Measurements from ENCODE around the gene CACNA2D3.

CACNA2D3 gene

DNA sequence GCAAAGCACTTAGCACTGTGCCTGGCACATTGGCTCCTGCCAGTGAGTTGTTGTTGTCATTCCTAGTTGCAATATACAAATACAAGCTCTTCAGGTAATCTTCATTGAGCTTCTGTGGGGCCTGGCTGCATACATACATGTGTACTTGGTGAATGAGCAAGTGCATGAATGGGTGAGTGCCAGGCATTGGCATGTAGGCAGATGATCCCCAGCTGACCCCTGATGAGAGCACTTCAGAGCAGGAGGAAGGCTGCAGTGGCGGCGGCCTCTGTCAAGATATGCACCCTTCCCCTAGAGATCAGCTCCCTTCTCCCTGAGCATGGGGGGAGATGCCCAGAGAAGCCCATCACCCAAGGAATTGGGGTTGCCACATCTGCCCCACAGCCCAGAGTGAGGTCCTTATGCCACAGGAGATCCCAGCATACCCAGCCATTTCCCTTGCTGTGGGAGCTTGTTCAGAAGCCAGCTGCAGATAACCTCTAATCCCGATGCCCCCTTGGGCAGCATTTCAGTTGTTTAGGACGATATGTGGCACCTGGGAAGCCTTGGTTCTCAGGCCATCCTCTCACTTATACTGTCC, 8.8 kb downstream of the CACNA2D3 start:
- DNase-seq = no peak

- DNase-seq = no peak
Observed at GRCh38 chr3:54131890-54132289, 9.5 kb downstream of the CACNA2D3 start.

GRCh38 chr3:54132685-54133084, 10.3 kb downstream of the CACNA2D3 start:
- DNase-seq = no peak

GRCh38 chr3:54133196-54133595, 10.8 kb downstream of the CACNA2D3 start:
- DNase-seq = no peak

- no peak for DNase-seq
Observed at GRCh38 chr3:54134155-54134554, 11.8 kb downstream of the CACNA2D3 start.

GRCh38 chr3:54134713-54135112, 12.4 kb downstream of the CACNA2D3 start:
- DNase-seq = no peak

GRCh38 chr3:54137311-54137710, 15.0 kb downstream of the CACNA2D3 start:
- no peak for DNase-seq

DNA sequence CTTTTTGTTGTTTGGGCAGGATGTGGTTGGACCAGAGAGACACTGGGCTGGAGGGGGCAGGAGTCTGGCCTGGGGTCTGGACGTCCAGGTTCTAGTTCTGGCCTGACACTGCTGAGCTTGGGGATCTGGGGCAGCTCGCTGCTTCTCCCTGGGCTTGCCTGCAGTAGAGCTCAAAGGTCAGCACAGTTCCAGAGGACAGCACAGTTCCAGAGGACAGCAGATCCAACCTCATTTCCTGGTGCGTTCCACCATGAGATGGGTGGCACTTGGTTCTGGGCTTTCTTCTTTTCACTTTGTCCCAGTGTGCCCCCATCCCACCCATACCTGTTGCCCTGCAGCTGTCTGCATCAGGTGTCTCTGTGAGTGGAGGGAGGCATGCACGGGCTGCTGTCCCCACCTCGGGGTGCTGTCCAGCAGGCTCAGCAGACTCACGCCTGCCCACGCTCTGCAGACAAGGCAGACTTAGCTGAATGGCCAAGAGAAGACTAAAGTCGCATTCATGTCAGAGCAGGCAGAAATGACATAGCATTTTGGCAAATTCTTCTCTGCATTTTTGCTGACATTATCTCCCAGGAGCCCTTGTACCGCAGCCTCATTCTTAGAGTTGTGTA, 16.7 kb downstream of the CACNA2D3 start:
- no peak for DNase-seq

GRCh38 chr3:54139630-54140029, 17.3 kb downstream of the CACNA2D3 start:
- no peak for DNase-seq

- DNase-seq = no peak
Observed at GRCh38 chr3:54144284-54144683, 21.9 kb downstream of the CACNA2D3 start.

GRCh38 chr3:54146506-54147239, 24.3 kb downstream of the CACNA2D3 start:
- DNase-seq = no peak

GRCh38 chr3:54150864-54151467, 28.6 kb downstream of the CACNA2D3 start:
- DNase-seq = no peak

DNA sequence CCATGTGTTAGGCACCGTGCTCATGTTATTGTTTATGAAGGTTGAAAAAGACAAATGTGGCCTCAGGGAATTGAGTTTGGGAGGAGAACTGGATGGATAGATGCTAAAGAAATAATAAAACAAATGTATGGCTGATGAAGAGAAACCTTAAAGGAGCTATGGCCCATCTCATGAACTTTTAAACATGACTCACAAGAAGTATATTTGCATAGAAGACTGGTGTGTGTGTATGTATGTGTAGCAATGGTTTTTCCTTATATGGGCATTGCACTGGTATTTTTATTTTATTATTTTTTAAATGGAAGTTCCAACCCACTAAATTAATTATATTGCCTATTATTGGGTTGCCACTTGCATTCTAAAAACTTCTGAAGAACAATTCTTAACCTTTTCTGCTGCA, 31.1 kb downstream of the CACNA2D3 start:
- no peak for DNase-seq

DNA sequence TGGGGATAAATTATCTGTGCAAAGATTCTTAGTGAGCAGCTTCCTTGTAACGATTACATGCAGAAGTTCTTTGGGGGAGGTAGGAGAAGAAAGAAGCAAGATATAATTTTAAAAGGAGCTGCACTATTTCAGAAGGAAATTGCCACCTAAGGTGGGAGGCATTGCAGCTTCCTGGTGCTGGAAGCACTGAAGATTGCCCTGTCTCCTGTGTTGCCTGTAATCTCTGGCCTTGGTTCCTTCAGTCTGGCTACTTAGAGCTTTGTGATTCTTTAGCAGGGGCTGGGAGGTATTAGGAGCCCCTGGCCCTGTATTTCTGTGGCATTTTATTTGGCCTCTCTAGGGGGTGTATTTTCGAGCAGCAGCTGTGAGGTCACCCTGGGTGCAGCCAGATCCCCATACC, 35.5 kb downstream of the CACNA2D3 start:
- no peak for DNase-seq

DNA sequence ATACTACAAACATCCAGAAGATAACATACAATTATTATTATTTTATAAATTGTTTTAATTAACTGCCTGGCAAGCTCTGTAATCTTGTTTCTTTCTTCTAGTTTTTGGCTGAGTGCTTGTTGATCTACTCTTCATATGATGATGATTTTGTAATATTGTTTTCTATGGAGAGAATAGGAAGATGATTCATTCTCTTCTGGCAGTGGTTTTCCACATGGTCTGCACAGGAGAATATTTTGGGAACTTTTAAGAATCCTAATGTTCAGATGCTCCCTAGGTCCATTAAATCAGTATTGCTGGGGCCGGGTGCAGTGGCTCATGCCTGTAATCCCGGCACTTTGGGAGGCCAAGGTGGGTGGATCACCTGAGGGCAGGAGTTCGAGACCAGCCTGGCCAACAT, 37.6 kb downstream of the CACNA2D3 start:
- no peak for DNase-seq

DNA sequence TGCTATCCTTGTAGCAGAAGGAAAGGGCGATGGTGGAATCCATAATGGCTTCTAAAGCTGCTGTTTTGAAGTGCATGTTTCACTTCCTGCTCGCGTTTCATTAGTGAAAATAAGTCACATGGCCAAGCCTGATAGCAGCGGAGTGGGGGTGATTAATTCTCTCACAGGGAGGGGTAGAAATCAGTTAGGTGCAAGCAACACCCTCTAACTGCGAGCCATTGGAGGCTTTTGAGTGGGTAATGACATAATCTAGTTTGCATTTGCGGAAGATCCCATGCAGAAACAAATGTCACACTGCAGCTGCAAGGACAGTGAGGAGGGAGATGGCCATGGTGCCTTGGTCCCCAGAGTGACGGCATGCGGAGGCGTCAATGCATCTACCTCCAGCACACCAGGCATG, 41.1 kb downstream of the CACNA2D3 start:
- DNase-seq = no peak

- DNase-seq = no peak
Observed at GRCh38 chr3:54164192-54164975, 42.0 kb downstream of the CACNA2D3 start.

- no peak for DNase-seq
Observed at GRCh38 chr3:54165865-54166264, 43.5 kb downstream of the CACNA2D3 start.

DNA sequence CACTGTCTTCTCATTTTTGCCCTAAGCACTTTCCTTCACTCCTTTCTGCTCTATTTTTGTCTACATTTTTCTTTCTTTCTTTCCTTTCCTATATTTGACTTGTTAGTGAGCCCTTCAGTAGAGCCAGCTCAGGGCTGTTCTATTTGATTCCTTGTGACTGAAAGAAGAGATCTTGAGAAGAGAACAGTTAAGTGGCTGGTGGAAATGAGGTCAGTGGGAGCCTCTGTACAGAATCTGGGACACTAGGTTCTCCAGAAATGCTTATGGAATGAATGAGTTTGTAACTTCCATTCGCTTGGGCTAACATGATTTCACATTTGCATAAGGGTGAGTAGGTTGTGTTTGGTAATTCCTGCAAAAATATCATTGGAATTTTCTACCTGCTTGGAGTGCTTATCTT, 45.6 kb downstream of the CACNA2D3 start:
- DNase-seq = no peak

GRCh38 chr3:54168451-54168850, 46.1 kb downstream of the CACNA2D3 start:
- no peak for DNase-seq

- no peak for DNase-seq
Observed at GRCh38 chr3:54169524-54169923, 47.2 kb downstream of the CACNA2D3 start.

- DNase-seq = no peak
Observed at GRCh38 chr3:54171509-54171908, 49.2 kb downstream of the CACNA2D3 start.

GRCh38 chr3:54171951-54172350, 49.6 kb downstream of the CACNA2D3 start:
- DNase-seq = no peak
